ENCODE data around the gene RDM1. TPM values are rescaled to one million over a fixed set of nuclear protein-coding genes. Genes with fewer than 3 reads are reported as not detected.

RDM1 gene
- total RNA-seq, 1 donor from 2014 or later = not detected

GRCh38 chr17:35963663-35964062, 33.1 kb upstream of the RDM1 start:
- no peak for DNase-seq
- ATAC-seq = no peak
- TF ChIP-seq CTCF (IDR thresholded peaks at IDR 0.05) = no peak
- Histone ChIP-seq H3K27me3 (ENCODE audit: low read depth) (peaks cover 13% of the 10 kb centered on the region), H3K9me3 (no peaks in the 10 kb centered on the region), H3K4me1 (no peaks in the 10 kb centered on the region), H3K27ac (no peak overlapping the region), H3K36me3 (no peaks in the 10 kb centered on the region), H3K4me3 (no peak overlapping the region)
- intact Hi-C loops (cut with DNase I) = loop anchor here (10.0 kb wide), 1 partner anchor 181 kb away; no protein-coding TSS in a partner anchor

- H3K36me3 ChIP-seq = no peaks in the 10 kb centered on the region
- intact Hi-C loops (cut with DNase I) = no loop called here
- H3K9me3 ChIP-seq = no peaks in the 10 kb centered on the region
- peaks cover 4% of the 10 kb centered on the region for H3K27me3 ChIP-seq (ENCODE audit: low read depth)
- no peak for TF ChIP-seq CTCF (IDR thresholded peaks at IDR 0.05)
- ATAC-seq = no peak
- no peak overlapping the region for H3K27ac ChIP-seq
- no peaks in the 10 kb centered on the region for H3K4me1 ChIP-seq
- no peak overlapping the region for H3K4me3 ChIP-seq
- no peak for DNase-seq
Observed at GRCh38 chr17:35953720-35954119, 23.1 kb upstream of the RDM1 start.

- no peak overlapping the region for H3K4me3 ChIP-seq
- ATAC-seq (no peak), DNase-seq (no peak)
- H3K27ac ChIP-seq = no peak overlapping the region
- no peaks in the 10 kb centered on the region for H3K9me3 ChIP-seq
- TF ChIP-seq CTCF (IDR thresholded peaks at IDR 0.05) = no peak
- intact Hi-C loops (cut with DNase I) = no loop called here
- no peaks in the 10 kb centered on the region for H3K36me3 ChIP-seq
- no peaks in the 10 kb centered on the region for H3K27me3 ChIP-seq (ENCODE audit: low read depth)
- H3K4me1 ChIP-seq = no peaks in the 10 kb centered on the region
Observed at GRCh38 chr17:35949401-35949800, 18.8 kb upstream of the RDM1 start.

- H3K27me3 ChIP-seq (ENCODE audit: low read depth) = no peaks in the 10 kb centered on the region
- no peaks in the 10 kb centered on the region for H3K36me3 ChIP-seq
- no peak for TF ChIP-seq CTCF (IDR thresholded peaks at IDR 0.05)
- H3K9me3 ChIP-seq = no peaks in the 10 kb centered on the region
- no peak overlapping the region for H3K4me3 ChIP-seq
- intact Hi-C loops (cut with DNase I) = no loop called here
- H3K4me1 ChIP-seq = no peaks in the 10 kb centered on the region
- DNase-seq (no peak), ATAC-seq (no peak)
- no peak overlapping the region for H3K27ac ChIP-seq
Observed at GRCh38 chr17:35948092-35948491, 17.5 kb upstream of the RDM1 start.

- Histone ChIP-seq H3K27ac (no peak overlapping the region), H3K4me3 (no peak overlapping the region), H3K36me3 (no peaks in the 10 kb centered on the region), H3K27me3 (ENCODE audit: low read depth) (no peaks in the 10 kb centered on the region), H3K9me3 (no peaks in the 10 kb centered on the region), H3K4me1 (no peaks in the 10 kb centered on the region)
- ATAC-seq (peak; percentile 81 to 84), DNase-seq (no peak)
- peak; percentile 78 for TF ChIP-seq CTCF (IDR thresholded peaks at IDR 0.05)
- intact Hi-C loops (cut with DNase I) = no loop called here
Observed at GRCh38 chr17:35947156-35947585, 16.6 kb upstream of the RDM1 start.

- no peak for TF ChIP-seq CTCF (IDR thresholded peaks at IDR 0.05)
- ATAC-seq (no peak), DNase-seq (no peak)
- no peaks in the 10 kb centered on the region for H3K27me3 ChIP-seq (ENCODE audit: low read depth)
- no peaks in the 10 kb centered on the region for H3K4me1 ChIP-seq
- no peaks in the 10 kb centered on the region for H3K9me3 ChIP-seq
- no peaks in the 10 kb centered on the region for H3K36me3 ChIP-seq
- intact Hi-C loops (cut with DNase I) = no loop called here
- no peak overlapping the region for H3K27ac ChIP-seq
- H3K4me3 ChIP-seq = no peak overlapping the region
Observed at GRCh38 chr17:35944151-35944550, 13.6 kb upstream of the RDM1 start.

Data from lower lobe of right lung (tissue), 2 donors.